GM21825 (cell line): ENCODE data around the gene ZNF502.

Source experiments
- ATAC-seq: cut with Tn5 transposase; IDR thresholded peaks from one replicate; pipeline ENCODE4 v1.9.1; 2021; ENCODE audit warnings: mild to moderate bottlenecking, moderate library complexity; ENCODE audit not compliant: unreplicated experiment

ZNF502 gene

DNA sequence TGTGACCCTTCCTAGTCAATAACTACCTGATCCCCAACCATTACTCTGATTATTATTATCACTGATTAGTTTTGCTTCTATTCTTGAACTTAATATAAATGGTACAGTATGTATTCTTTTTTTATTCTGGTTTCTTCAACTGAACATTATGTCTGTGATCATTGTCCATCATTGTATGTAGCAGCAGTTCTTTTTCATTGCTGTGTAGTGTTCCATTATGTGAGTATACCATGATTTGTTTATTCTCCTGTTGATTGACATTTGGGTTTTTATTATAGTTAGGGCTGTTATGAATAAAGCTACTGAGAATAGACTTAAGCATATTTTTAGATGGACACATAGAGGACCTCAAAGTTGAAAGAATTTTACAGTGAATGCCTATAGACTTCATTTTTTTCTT lies 51.8 kb downstream of the ZNF502 start:
- no peak for ATAC-seq

DNA sequence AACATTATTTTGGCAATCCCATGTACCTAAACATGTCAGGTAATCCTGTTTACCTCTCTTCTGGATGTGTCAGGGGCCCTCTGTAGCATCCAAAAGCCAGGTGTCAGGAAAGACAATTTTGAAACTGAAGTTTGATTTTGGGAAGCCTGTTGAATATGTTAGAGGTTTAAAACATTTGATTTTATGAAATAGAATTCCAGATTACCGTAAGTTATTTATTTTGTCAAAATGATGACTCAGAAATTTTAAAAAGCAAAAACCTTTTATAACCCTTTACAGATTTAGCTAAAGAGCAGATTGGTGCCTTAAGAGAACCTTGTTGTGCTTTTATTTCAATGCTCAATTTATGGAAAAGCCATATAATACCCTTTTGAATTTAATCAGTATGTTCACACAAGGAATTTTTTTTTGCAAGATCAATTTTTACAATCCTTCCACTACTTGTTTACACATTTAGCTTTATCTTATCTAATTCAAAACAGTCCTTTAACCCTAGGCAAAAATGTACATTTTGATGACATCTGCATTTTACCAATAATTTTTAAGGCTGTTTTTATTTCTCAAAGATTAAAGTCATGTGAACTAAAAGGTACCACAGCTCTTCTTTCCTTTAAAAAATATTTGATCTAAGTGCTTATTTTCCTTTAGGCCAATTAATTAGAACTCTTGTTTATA lies 59.1 kb downstream of the ZNF502 start:
- ATAC-seq, result no peak

DNA sequence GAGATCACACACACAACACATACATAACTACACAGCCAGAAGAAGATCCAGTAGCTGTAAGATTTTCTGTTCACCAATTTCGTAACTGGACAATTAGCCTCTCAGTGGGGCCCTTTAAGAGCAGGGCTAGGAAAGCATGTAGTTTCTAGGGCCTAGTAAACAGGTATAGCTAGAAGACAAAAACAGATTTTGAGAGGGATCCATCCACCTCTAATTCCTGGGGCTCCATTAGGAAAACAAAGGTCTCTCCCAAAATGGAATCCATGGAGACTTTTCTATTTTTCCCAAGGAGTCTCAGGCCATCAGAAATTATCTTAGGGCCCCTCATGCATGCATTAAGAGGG lies 59.6 kb downstream of the ZNF502 start:
- ATAC-seq, result no peak
